ENCODE measurements around the gene EPHB1.

DNA sequence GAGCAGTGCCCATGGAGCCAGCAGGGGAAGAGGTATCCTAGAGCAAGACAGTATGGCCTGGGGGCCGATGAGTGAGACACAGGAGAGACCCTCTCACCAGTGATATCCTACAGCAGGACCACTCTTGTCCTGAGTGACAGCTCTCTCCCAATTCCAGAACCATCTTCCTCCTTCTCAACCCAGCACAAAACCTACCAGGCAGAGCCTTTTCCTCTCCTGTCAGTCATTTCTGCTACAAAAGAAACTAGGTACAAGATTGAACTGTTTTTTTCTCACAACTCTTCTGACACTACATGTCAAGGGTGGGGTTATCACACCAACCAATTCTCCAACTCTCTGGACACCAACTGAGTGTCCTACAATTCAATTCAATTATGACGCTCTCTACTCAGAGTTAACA, 506.6 kb downstream of the EPHB1 start:
- TF ChIP-seq CEBPB (IDR thresholded peaks at IDR 0.05; ENCODE audit: low read depth) = no peak
- TF ChIP-seq POLR2A (IDR thresholded peaks at IDR 0.05; ENCODE audit: borderline replicate concordance, extremely low read depth, insufficient read depth, insufficient read length) = no peak
- TF ChIP-seq, protein P1, sequence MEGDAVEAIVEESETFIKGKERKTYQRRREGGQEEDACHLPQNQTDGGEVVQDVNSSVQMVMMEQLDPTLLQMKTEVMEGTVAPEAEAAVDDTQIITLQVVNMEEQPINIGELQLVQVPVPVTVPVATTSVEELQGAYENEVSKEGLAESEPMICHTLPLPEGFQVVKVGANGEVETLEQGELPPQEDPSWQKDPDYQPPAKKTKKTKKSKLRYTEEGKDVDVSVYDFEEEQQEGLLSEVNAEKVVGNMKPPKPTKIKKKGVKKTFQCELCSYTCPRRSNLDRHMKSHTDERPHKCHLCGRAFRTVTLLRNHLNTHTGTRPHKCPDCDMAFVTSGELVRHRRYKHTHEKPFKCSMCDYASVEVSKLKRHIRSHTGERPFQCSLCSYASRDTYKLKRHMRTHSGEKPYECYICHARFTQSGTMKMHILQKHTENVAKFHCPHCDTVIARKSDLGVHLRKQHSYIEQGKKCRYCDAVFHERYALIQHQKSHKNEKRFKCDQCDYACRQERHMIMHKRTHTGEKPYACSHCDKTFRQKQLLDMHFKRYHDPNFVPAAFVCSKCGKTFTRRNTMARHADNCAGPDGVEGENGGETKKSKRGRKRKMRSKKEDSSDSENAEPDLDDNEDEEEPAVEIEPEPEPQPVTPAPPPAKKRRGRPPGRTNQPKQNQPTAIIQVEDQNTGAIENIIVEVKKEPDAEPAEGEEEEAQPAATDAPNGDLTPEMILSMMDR (IDR thresholded peaks at IDR 0.05 in 2 of 3, conservative IDR thresholded peaks at IDR 0.05 in 1 of 3; ENCODE audit: borderline replicate concordance in 1 of 3, insufficient read depth in 1 of 3, low read depth in 2 of 3, low read length in 2 of 3) = no peak
- TF ChIP-seq, protein P2, sequence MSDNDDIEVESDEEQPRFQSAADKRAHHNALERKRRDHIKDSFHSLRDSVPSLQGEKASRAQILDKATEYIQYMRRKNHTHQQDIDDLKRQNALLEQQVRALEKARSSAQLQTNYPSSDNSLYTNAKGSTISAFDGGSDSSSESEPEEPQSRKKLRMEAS (IDR thresholded peaks at IDR 0.05) = no peak
- TF ChIP-seq, protein P3, sequence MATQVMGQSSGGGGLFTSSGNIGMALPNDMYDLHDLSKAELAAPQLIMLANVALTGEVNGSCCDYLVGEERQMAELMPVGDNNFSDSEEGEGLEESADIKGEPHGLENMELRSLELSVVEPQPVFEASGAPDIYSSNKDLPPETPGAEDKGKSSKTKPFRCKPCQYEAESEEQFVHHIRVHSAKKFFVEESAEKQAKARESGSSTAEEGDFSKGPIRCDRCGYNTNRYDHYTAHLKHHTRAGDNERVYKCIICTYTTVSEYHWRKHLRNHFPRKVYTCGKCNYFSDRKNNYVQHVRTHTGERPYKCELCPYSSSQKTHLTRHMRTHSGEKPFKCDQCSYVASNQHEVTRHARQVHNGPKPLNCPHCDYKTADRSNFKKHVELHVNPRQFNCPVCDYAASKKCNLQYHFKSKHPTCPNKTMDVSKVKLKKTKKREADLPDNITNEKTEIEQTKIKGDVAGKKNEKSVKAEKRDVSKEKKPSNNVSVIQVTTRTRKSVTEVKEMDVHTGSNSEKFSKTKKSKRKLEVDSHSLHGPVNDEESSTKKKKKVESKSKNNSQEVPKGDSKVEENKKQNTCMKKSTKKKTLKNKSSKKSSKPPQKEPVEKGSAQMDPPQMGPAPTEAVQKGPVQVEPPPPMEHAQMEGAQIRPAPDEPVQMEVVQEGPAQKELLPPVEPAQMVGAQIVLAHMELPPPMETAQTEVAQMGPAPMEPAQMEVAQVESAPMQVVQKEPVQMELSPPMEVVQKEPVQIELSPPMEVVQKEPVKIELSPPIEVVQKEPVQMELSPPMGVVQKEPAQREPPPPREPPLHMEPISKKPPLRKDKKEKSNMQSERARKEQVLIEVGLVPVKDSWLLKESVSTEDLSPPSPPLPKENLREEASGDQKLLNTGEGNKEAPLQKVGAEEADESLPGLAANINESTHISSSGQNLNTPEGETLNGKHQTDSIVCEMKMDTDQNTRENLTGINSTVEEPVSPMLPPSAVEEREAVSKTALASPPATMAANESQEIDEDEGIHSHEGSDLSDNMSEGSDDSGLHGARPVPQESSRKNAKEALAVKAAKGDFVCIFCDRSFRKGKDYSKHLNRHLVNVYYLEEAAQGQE (IDR thresholded peaks at IDR 0.05; ENCODE audit: low read depth) = no peak
- no peak for TF ChIP-seq CBX3 (IDR thresholded peaks at IDR 0.05; ENCODE audit: low read depth)

All from HCT116 (cell line).